K562 treated with DMSO at 1 percent for 48 hours (cell line): Measurements from ENCODE around the gene SYT13. TPM values are rescaled to one million over a fixed set of nuclear protein-coding genes. Genes with fewer than 3 reads are reported as not detected.

Source experiments
- total RNA-seq: library from RNA; unstranded; fragments of 300-600 nt; gene quantifications from 2 replicates; pipeline ENCODE4 v1.2.3, GENCODE V29; 2022; ENCODE audit warnings: low replicate concordance; ENCODE audit errors: extremely low read depth

Gene SYT13, protein sequence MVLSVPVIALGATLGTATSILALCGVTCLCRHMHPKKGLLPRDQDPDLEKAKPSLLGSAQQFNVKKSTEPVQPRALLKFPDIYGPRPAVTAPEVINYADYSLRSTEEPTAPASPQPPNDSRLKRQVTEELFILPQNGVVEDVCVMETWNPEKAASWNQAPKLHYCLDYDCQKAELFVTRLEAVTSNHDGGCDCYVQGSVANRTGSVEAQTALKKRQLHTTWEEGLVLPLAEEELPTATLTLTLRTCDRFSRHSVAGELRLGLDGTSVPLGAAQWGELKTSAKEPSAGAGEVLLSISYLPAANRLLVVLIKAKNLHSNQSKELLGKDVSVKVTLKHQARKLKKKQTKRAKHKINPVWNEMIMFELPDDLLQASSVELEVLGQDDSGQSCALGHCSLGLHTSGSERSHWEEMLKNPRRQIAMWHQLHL
- total RNA-seq = not detected in 2 replicates

DNA sequence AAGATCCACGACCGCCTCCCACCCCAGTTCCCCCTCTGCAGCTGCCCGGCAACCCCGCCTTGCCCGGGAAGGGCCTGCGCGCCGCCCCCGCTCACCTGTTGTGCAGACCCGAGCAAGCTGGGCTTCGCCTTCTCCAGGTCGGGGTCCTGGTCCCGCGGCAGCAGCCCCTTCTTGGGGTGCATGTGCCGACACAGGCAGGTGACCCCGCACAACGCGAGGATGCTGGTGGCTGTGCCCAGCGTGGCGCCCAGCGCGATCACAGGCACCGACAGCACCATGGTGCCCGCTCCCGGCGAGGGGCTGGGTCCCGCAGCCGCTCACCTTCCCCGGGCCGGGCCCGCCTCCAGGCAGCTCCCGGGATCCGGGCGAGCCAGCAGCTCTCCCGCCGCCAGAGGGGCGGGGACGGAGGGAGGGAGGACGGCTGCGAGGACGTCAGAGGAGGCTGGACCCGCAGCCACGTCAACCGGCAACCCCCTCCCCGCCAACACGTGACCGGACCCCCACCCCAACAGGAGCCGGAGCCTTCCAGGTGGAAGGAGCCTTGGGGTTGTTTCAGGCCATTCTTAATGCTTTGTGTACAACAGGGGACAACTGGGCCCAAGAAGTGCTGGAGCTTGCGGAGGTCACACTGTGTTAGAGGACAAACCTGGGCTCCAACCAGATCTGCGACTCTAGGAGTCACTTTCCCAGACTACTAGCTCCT is at the start of gene SYT13:
Gene SYT13 (minus strand): TSS at position 412 of the 703 bp plus-strand sequence. CDS start 134 bp downstream, at position 278.

Other genes starting within 250 kb of the SYT13 start
- not detected in 2 replicates for gene PRDM11, start 139.7 kb downstream of the SYT13 start, total RNA-seq